MM.1S (cell line): Measurements from ENCODE around the gene ARHGAP26.

ENCODE experiments used
- DNase-seq: peaks from one replicate; pipeline ENCODE4 v3.0.0-alpha.2; 2015
- H2AFZ ChIP-seq: fragments of 300-600 bp; sonication (generic); 2 replicates; pipeline ENCODE4 v1.6.0; 2016; ENCODE audit warnings: antibody characterized with exemption, low read length
- H3F3A ChIP-seq: fragments of 300-600 bp; sonication (generic); 2 replicates; pipeline ENCODE4 v1.6.1; 2016; ENCODE audit warnings: mild to moderate bottlenecking, antibody characterized with exemption, low read length, moderate library complexity, mixed read lengths; ENCODE audit not compliant: insufficient read depth
- H3K27ac ChIP-seq: fragments of 300-600 bp; sonication (generic); 2 replicates; pipeline ENCODE4 v1.5.1; 2016; ENCODE audit warnings: mild to moderate bottlenecking, low read length
- H3K27me3 ChIP-seq: fragments of 300-600 bp; sonication (generic); replicated peaks from 2 replicates; pipeline ENCODE4 v1.6.0; 2016; ENCODE audit warnings: low read length; ENCODE audit not compliant: insufficient read depth
- H3K36me3 ChIP-seq: fragments of 300-600 bp; sonication (generic); replicated peaks from 2 replicates; pipeline ENCODE4 v1.6.1; 2016; ENCODE audit warnings: mild to moderate bottlenecking, low read length, mixed read lengths; ENCODE audit not compliant: insufficient read depth
- H3K4me1 ChIP-seq: fragments of 300-600 bp; sonication (generic); 2 replicates; pipeline ENCODE4 v1.6.1; 2016; ENCODE audit warnings: low read length, mixed read lengths
- H3K4me2 ChIP-seq: fragments of 300-600 bp; sonication (generic); 2 replicates; pipeline ENCODE4 v1.6.0; 2016; ENCODE audit warnings: low read depth, low read length
- H3K4me3 ChIP-seq: fragments of 300-600 bp; sonication (generic); 2 replicates; pipeline ENCODE4 v1.5.1; 2016; ENCODE audit warnings: low read length, mixed read lengths
- H3K79me2 ChIP-seq: fragments of 300-600 bp; sonication (generic); 2 replicates; pipeline ENCODE4 v1.6.1; 2016; ENCODE audit warnings: mixed run types, low read length, mixed read lengths
- H3K9ac ChIP-seq: fragments of 300-600 bp; sonication (generic); 2 replicates; pipeline ENCODE4 v1.6.1; 2016; ENCODE audit warnings: low read length, mixed read lengths
- H3K9me2 ChIP-seq: fragments of 300-600 bp; sonication (generic); replicated peaks from 2 replicates; pipeline ENCODE4 v1.6.1; 2016; ENCODE audit warnings: mild to moderate bottlenecking, low read length, mixed read lengths; ENCODE audit not compliant: insufficient read depth
- H3K9me3 ChIP-seq: fragments of 300-600 bp; sonication (generic); replicated peaks from 2 replicates; pipeline ENCODE4 v1.6.1; 2016; ENCODE audit warnings: mild to moderate bottlenecking, low read length, mixed read lengths; ENCODE audit not compliant: insufficient read depth
- H4K20me1 ChIP-seq: fragments of 300-600 bp; sonication (generic); 2 replicates; pipeline ENCODE4 v1.6.1; 2016; ENCODE audit warnings: mild to moderate bottlenecking, low read length, moderate library complexity, mixed read lengths; ENCODE audit not compliant: insufficient read depth
- CTCF ChIP-seq: fragments of 300-600 bp; sonication (generic); IDR thresholded peaks from 2 replicates; pipeline ENCODE4 v1.5.1; 2016; ENCODE audit warnings: antibody characterized with exemption, low read length, mixed read lengths
- EZH2 ChIP-seq: fragments of 300-600 bp; sonication (generic); optimal IDR thresholded peaks from 2 replicates; pipeline ENCODE3; 2017; ENCODE audit warnings: low read depth, mild to moderate bottlenecking, antibody characterized with exemption, low read length, mixed read lengths
- EZH2phosphoT487 ChIP-seq: fragments of 300-600 bp; sonication (generic); IDR thresholded peaks from 2 replicates; pipeline ENCODE4 v1.6.1; 2018; ENCODE audit warnings: antibody characterized with exemption, low read length

ARHGAP26 gene

GRCh38 chr5:143004361-143005145 lies 234.4 kb downstream of the ARHGAP26 start:
- Histone ChIP-seq H3K79me2 (peaks cover 4% of the 10 kb centered on the region), H3K4me3 (no peak overlapping the region), H3K4me1 (peaks cover 41% of the 10 kb centered on the region), H3K9me3 (no peaks in the 10 kb centered on the region), H3K9me2 (no peaks in the 10 kb centered on the region), H3K4me2 (no peak overlapping the region), H3F3A (peaks cover 25% of the 10 kb centered on the region), H3K36me3 (no peaks in the 10 kb centered on the region), H3K9ac (no peak overlapping the region), H3K27ac (no peak overlapping the region), H2AFZ (no peak overlapping the region), H3K27me3 (no peaks in the 10 kb centered on the region), H4K20me1 (no peaks in the 10 kb centered on the region)
- DNase-seq, result no peak
- no peak for TF ChIP-seq CTCF
- TF ChIP-seq EZH2, result no peak
- TF ChIP-seq EZH2phosphoT487, result no peak

- H3K4me3 ChIP-seq, result no peak overlapping the region
- peaks cover 32% of the 10 kb centered on the region for H3F3A ChIP-seq
- H3K36me3 ChIP-seq, result no peaks in the 10 kb centered on the region
- no peaks in the 10 kb centered on the region for H3K9me2 ChIP-seq
- peak overlapping the region; percentile 61; the same call in 1 of the 2 replicates for H3K4me2 ChIP-seq
- H3K27me3 ChIP-seq, result no peaks in the 10 kb centered on the region
- no peak overlapping the region for H2AFZ ChIP-seq
- TF ChIP-seq EZH2 (no peak), EZH2phosphoT487 (no peak), CTCF (no peak)
- peak overlapping the region; percentile 36; the same call in 1 of the 2 replicates for H3K9ac ChIP-seq
- peak overlapping the region; percentile 78 for H3K27ac ChIP-seq
- no peaks in the 10 kb centered on the region for H4K20me1 ChIP-seq
- no peaks in the 10 kb centered on the region for H3K9me3 ChIP-seq
- DNase-seq, result no peak
- H3K79me2 ChIP-seq, result peaks cover 9% of the 10 kb centered on the region
- H3K4me1 ChIP-seq, result peaks cover 46% of the 10 kb centered on the region
Measured at GRCh38 chr5:143006501-143006900, 236.3 kb downstream of the ARHGAP26 start.

GRCh38 chr5:143008032-143008431 lies 237.9 kb downstream of the ARHGAP26 start:
- Histone ChIP-seq H3K4me3 (no peak overlapping the region), H3K36me3 (no peaks in the 10 kb centered on the region), H3K4me1 (peaks cover 41% of the 10 kb centered on the region), H2AFZ (0 out of 2 replicates have a peak overlapping the region, but pooled peaks have one; percentile 10), H3K9me2 (no peaks in the 10 kb centered on the region), H3K27ac (peak overlapping the region; percentile 78; the same call in 1 of the 2 replicates), H3K9ac (peak overlapping the region; percentile 55; the same call in 1 of the 2 replicates), H3K4me2 (peak overlapping the region; percentile 61), H3K27me3 (no peaks in the 10 kb centered on the region), H3K9me3 (no peaks in the 10 kb centered on the region), H4K20me1 (no peaks in the 10 kb centered on the region), H3F3A (peaks cover 32% of the 10 kb centered on the region), H3K79me2 (peaks cover 9% of the 10 kb centered on the region)
- no peak for TF ChIP-seq CTCF
- TF ChIP-seq EZH2phosphoT487, result no peak
- TF ChIP-seq EZH2, result no peak
- no peak for DNase-seq
